VCaP (cell line): ENCODE results near the gene ARHGAP21.
"Not testable (repeated sequence)": the region's sequence is repeated elsewhere in the genome, so short reads cannot be mapped to it uniquely, and the experiment has no call there.

ENCODE experiments used
- H3K27ac ChIP-seq: fragments of 450-650 bp; 2 replicates; pipeline ENCODE4 v1.5.1; 2017
- CTCF ChIP-seq: fragments of 450-650 bp; conservative IDR thresholded peaks from 2 replicates; pipeline ENCODE4 v1.5.1; 2017; ENCODE audit warnings: mild to moderate bottlenecking, moderate library complexity

The ARHGAP21 gene

GRCh38 chr10:24645022-24645421 lies 78.7 kb downstream of the ARHGAP21 start:
- no peak for TF ChIP-seq CTCF
- no peak overlapping the region for H3K27ac ChIP-seq

DNA sequence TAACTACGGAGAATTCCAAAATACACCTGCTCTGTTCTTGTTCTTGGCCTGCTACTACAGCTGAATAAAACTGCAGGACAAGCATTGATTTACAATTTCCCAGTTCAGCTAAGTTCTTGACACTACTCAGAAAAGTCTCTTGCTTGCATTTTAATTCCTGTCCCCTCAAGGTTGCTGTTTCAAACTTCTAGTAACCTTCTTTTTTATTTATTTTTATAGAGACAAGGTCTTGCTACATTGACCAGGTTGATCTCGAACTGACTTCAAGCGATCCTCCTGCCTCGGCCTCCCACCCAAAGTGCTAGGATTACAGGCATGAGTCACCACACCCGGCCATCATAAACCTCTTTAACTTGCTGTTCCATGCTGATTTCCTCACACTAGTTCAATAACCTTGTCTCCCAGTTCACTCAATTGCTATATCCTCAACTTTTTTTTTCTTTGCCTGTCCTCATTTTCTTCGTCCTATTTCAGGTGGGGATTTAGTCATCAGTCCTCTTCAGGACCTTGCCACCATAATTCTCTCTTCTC lies 79.9 kb downstream of the ARHGAP21 start:
- H3K27ac ChIP-seq = no peak overlapping the region
- TF ChIP-seq CTCF = no peak

- no peak overlapping the region for H3K27ac ChIP-seq
- peak; percentile 82 for TF ChIP-seq CTCF
These were observed 80.6 kb downstream of the ARHGAP21 start for GRCh38 chr10:24642921-24643678.

DNA sequence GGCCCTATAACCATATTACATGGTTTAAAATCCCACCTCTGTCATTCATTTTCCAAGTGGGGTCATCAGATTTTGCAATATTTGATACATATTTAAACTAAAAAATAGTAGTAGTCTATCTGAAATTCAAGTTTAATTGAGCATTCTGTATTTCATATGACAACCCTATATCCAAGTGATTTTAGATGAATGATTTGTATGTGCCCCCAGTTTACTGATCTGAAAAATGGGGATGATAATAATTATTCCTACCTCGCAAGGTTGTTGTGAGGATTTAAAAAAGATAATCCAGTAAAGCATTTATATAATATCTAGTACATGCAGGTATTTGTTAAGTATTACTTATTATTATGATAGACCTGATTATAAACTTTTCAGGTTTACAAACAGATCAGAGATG lies 84.6 kb downstream of the ARHGAP21 start:
- TF ChIP-seq CTCF = no peak
- H3K27ac ChIP-seq = no peak overlapping the region

DNA sequence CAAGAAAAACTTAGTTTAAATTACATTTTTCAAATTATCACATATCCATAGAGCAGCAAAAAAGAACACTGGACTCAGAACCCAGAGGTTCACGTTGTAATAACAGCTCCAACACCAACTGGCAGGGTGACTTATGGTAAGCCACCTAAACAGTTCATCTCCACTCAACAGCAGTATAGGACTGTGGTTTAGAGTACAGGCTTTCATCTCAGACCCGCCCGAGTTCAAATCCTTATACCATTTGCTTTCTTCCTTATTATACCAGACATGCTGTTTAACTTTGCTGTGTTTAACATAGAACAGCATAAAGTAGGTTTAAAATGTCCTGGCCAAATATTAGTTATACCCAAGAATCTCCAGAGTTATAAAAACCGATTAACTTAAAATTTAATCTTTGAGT lies 97.9 kb downstream of the ARHGAP21 start:
- no peak for TF ChIP-seq CTCF
- no peak overlapping the region for H3K27ac ChIP-seq

- TF ChIP-seq CTCF = no peak
These were observed 100.3 kb downstream of the ARHGAP21 start for GRCh38 chr10:24623383-24623782.

DNA sequence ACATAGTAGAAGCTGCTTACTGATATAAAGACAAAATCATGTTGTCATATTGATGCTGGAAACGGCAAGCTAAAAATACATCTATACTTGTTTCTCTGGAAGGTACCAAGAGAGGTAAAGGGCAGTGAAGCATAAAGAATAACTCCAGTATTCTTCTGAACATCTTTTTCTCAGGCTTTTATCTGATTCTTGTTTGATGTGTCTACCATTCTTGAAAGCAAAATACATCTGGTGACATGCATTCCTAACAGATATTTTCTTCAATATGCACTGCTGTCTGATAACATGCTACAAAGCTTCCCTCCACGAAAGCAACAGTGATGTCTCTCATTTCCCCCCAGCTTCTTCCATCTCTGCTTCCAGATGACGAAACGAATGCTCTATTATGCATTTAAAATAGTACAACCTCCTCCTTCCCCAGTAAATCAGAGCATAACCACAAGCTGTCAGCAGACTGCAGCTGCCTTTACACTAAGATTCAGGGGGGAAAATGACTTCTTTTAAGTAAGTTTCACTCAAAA lies 100.8 kb downstream of the ARHGAP21 start:
- no peak for TF ChIP-seq CTCF
- H3K27ac ChIP-seq = no peak overlapping the region

More at GRCh38 chr10:24623383-24623782, 100.3 kb downstream of the ARHGAP21 start:
- H3K27ac ChIP-seq = no peak overlapping the region

- not testable (repeated sequence) for H3K27ac ChIP-seq
These were observed 102.5 kb downstream of the ARHGAP21 start for GRCh38 chr10:24621035-24621795.

DNA sequence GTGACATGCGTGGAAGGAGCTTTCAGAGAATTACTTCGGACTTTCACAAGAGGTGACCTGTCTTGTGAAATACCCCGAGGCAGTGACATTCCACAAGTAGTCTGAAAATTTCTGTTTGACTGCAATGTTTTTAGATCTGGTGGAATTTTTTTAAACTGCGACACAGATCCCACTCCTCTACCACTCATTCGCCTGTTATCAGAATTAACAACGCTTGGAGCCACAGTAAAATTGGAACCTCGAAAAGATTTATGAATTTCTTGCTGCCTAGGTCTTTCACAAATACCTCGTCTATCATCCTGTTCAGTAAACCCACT lies 103.7 kb downstream of the ARHGAP21 start:
- H3K27ac ChIP-seq = not testable (repeated sequence)

DNA sequence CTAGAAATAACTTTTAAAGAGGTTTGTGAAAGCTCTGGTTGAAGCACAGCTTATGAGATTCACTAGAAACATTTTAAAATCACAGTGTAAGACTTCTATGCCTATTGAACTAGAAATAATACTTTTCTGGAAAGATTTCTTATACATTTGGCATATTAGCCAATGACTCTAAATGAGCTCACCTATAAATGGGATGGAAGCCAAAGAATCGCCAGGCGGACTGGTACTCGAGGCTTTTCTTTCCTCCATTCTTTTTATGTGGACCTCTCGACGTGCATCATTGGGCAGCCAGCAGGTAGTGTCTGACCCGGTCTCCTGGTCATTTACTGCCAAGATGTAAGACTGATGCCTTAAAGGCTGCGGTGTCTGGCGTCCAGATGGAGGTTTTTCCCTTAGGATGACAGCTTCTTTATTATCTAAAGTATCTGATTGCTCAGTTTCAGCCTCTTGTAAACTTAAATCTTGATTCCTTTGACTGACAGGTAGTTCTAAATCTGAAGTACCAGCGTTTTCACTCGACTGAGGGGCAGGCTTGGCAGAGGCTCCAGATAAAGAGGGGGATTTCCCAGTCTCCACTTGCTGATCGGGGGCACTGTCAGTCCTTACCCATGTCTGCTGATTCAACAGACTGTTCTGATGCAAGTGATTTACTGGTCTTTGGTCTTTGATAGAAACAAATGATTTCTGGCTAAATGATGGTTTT lies 104.2 kb downstream of the ARHGAP21 start:
- not testable (repeated sequence) for H3K27ac ChIP-seq
